Astrocyte (in vitro differentiated cells and primary cell): ENCODE measurements around the gene CAMK2D. TPM values are rescaled to one million over a fixed set of nuclear protein-coding genes. Genes with fewer than 3 reads are reported as not detected.

ENCODE experiments used
- DNase-seq: peaks from one replicate; pipeline ENCODE4 v3.0.0-alpha.2; 2010; ENCODE audit warnings: low read depth
- FAIRE-seq: peaks from 2 replicates; lab custom pipeline; 2011; peaks lifted over from hg19 to GRCh38; lab: Jason Lieb, UNC
- H2AFZ ChIP-seq: 2 replicates; pipeline ENCODE4 v1.6.0; 2012; ENCODE audit warnings: low read depth, low read length, inconsistent platforms
- H3K27ac ChIP-seq: 2 replicates; pipeline ENCODE4 v1.5.1; 2011; ENCODE audit warnings: low read depth, low read length, inconsistent platforms
- H3K27me3 ChIP-seq: 2 replicates; pipeline ENCODE4 v1.6.0; 2011; ENCODE audit warnings: low read length, inconsistent platforms; ENCODE audit not compliant: insufficient read depth
- H3K36me3 ChIP-seq: 2 replicates; pipeline ENCODE4 v1.5.1; 2011; ENCODE audit warnings: low read length, inconsistent platforms; ENCODE audit not compliant: insufficient read depth
- H3K4me1 ChIP-seq: 2 replicates; pipeline ENCODE4 v1.5.1; 2011; ENCODE audit warnings: low read length, inconsistent platforms; ENCODE audit not compliant: insufficient read depth
- H3K4me2 ChIP-seq: 2 replicates; pipeline ENCODE4 v1.6.0; 2012; ENCODE audit warnings: low read length, inconsistent platforms
- H3K4me3 ChIP-seq: 2 replicates; pipeline ENCODE4 v1.5.1; 2011; ENCODE audit warnings: low read depth, mild to moderate bottlenecking, low read length, inconsistent platforms; ENCODE audit not compliant: insufficient read depth
- H3K79me2 ChIP-seq: 2 replicates; pipeline ENCODE4 v1.6.0; 2012; ENCODE audit warnings: mild to moderate bottlenecking, low read length, inconsistent platforms; ENCODE audit not compliant: insufficient read depth
- H3K9ac ChIP-seq: 2 replicates; pipeline ENCODE4 v1.6.0; 2012; ENCODE audit warnings: mild to moderate bottlenecking, low read length, inconsistent platforms
- H3K9me3 ChIP-seq: 2 replicates; pipeline ENCODE4 v1.5.1; 2012; ENCODE audit warnings: low read depth, mild to moderate bottlenecking, low read length, inconsistent platforms; ENCODE audit not compliant: insufficient read depth
- H4K20me1 ChIP-seq: 2 replicates; pipeline ENCODE4 v1.6.0; 2012; ENCODE audit warnings: low read length, inconsistent platforms; ENCODE audit not compliant: insufficient read depth
- H3K27ac Mint-ChIP-seq: one replicate; pipeline ENCODE4 v1.8.0; 2021; ENCODE audit warnings: mild to moderate bottlenecking, mixed read lengths; ENCODE audit not compliant: unreplicated experiment
- H3K27me3 Mint-ChIP-seq: one replicate; pipeline ENCODE4 v1.8.0; 2021; ENCODE audit warnings: low read depth, mixed read lengths; ENCODE audit not compliant: unreplicated experiment
- H3K36me3 Mint-ChIP-seq: one replicate; pipeline ENCODE4 v1.8.0; 2021; ENCODE audit warnings: low read depth, mixed read lengths; ENCODE audit not compliant: unreplicated experiment
- H3K4me1 Mint-ChIP-seq: one replicate; pipeline ENCODE4 v1.8.0; 2021; ENCODE audit warnings: low read depth, mixed read lengths; ENCODE audit not compliant: unreplicated experiment
- H3K4me3 Mint-ChIP-seq: one replicate; pipeline ENCODE4 v1.8.0; 2021; ENCODE audit warnings: mild to moderate bottlenecking, moderate library complexity, mixed read lengths; ENCODE audit not compliant: unreplicated experiment
- H3K9me3 Mint-ChIP-seq: one replicate; pipeline ENCODE4 v1.8.0; 2021; ENCODE audit warnings: mild to moderate bottlenecking, mixed read lengths; ENCODE audit not compliant: unreplicated experiment
- EZH2 ChIP-seq: IDR thresholded peaks from 2 replicates; pipeline ENCODE4 v1.6.1; 2012; ENCODE audit warnings: mild to moderate bottlenecking, low read length, inconsistent platforms; ENCODE audit not compliant: insufficient read depth
- total RNA-seq: library from RNA; stranded (reverse); gene quantifications from 2 replicates; pipeline ENCODE4 v1.2.1, GENCODE V29; 2021
- TF ChIP-seq, protein P1 (sequence below): IDR thresholded peaks from 2 replicates; pipeline ENCODE4 v1.5.1; 2011; ENCODE audit warnings: low read depth, mild to moderate bottlenecking, inconsistent platforms, low read length, moderate library complexity; ENCODE audit not compliant: insufficient read depth

CAMK2D gene
- total RNA-seq, 1 donor from 2014 or later, result 80.8 TPM

DNA sequence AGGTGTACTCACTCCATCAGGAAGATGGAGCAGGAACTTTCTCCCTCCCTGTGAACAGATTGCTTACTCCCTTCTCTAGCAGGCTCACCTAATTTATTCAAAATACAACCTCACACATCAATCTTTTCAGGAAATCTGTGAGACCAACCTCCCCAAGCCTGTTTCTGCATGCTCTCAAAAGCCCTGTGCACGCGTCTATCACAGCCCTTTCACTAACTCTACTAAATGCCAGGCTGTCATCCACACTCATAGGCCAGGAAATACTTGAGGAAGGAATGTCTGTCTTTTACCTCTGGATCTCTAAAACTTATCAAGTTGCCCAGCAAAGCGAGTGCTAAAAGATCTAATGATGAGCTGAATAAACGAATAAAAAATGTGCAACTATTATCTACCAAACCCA, 11.2 kb downstream of the CAMK2D start:
- no peak overlapping the region for H3K9ac ChIP-seq
- peaks cover 11% of the 10 kb centered on the region for H3K4me1 Mint-ChIP-seq
- H4K20me1 ChIP-seq, result peaks cover 7% of the 10 kb centered on the region
- H3K4me2 ChIP-seq, result no peak overlapping the region
- no peak for DNase-seq
- H3K36me3 Mint-ChIP-seq, result peaks cover 4% of the 10 kb centered on the region
- H3K79me2 ChIP-seq, result peaks cover 70% of the 10 kb centered on the region
- TF ChIP-seq, protein P1, sequence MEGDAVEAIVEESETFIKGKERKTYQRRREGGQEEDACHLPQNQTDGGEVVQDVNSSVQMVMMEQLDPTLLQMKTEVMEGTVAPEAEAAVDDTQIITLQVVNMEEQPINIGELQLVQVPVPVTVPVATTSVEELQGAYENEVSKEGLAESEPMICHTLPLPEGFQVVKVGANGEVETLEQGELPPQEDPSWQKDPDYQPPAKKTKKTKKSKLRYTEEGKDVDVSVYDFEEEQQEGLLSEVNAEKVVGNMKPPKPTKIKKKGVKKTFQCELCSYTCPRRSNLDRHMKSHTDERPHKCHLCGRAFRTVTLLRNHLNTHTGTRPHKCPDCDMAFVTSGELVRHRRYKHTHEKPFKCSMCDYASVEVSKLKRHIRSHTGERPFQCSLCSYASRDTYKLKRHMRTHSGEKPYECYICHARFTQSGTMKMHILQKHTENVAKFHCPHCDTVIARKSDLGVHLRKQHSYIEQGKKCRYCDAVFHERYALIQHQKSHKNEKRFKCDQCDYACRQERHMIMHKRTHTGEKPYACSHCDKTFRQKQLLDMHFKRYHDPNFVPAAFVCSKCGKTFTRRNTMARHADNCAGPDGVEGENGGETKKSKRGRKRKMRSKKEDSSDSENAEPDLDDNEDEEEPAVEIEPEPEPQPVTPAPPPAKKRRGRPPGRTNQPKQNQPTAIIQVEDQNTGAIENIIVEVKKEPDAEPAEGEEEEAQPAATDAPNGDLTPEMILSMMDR, result no peak
- TF ChIP-seq EZH2, result no peak
- no peaks in the 10 kb centered on the region for H3K27me3 ChIP-seq
- H3K27ac ChIP-seq, result no peak overlapping the region
- H3K4me3 Mint-ChIP-seq, result no peak overlapping the region
- peaks cover 8% of the 10 kb centered on the region for H3K36me3 ChIP-seq
- no peak overlapping the region for H2AFZ ChIP-seq
- H3K9me3 Mint-ChIP-seq, result no peaks in the 10 kb centered on the region
- no peaks in the 10 kb centered on the region for H3K9me3 ChIP-seq
- no peak for FAIRE-seq
- no peaks in the 10 kb centered on the region for H3K27me3 Mint-ChIP-seq
- H3K27ac Mint-ChIP-seq, result no peak overlapping the region
- no peak overlapping the region for H3K4me3 ChIP-seq
- H3K4me1 ChIP-seq, result no peaks in the 10 kb centered on the region

DNA sequence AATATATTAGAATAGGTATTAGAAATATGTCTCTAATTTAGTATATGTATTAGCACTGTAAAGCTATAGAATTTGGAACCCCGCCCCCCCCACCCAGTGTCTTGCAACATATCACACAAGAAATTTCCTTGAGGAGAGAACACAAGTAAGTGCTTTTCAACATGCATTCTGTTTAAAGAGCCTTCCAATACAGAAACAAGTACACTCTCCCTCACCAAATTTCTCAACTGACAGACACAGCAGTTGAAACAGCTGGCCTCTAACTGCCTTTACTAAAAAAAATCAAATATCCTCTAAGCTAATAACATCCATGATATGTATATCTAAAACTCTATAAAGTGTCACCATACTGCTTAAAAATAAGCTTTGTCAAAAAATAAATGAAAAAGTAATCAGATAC, 12.4 kb downstream of the CAMK2D start:
- H3K27me3 ChIP-seq, result no peaks in the 10 kb centered on the region
- Mint-ChIP-seq H3K9me3 (no peaks in the 10 kb centered on the region), H3K27ac (no peak overlapping the region), H3K36me3 (peaks cover 4% of the 10 kb centered on the region), H3K27me3 (no peaks in the 10 kb centered on the region), H3K4me1 (peaks cover 11% of the 10 kb centered on the region), H3K4me3 (no peak overlapping the region)
- DNase-seq (no peak), FAIRE-seq (no peak)
- H3K9me3 ChIP-seq, result no peaks in the 10 kb centered on the region
- H3K4me3 ChIP-seq, result no peak overlapping the region
- H3K4me1 ChIP-seq, result no peaks in the 10 kb centered on the region
- no peak overlapping the region for H3K4me2 ChIP-seq
- TF ChIP-seq, protein P1, result no peak
- TF ChIP-seq EZH2, result no peak
- no peak overlapping the region for H3K27ac ChIP-seq
- H3K79me2 ChIP-seq, result peaks cover 70% of the 10 kb centered on the region
- peaks cover 7% of the 10 kb centered on the region for H4K20me1 ChIP-seq
- peaks cover 8% of the 10 kb centered on the region for H3K36me3 ChIP-seq
- H3K9ac ChIP-seq, result no peak overlapping the region
- no peak overlapping the region for H2AFZ ChIP-seq

DNA sequence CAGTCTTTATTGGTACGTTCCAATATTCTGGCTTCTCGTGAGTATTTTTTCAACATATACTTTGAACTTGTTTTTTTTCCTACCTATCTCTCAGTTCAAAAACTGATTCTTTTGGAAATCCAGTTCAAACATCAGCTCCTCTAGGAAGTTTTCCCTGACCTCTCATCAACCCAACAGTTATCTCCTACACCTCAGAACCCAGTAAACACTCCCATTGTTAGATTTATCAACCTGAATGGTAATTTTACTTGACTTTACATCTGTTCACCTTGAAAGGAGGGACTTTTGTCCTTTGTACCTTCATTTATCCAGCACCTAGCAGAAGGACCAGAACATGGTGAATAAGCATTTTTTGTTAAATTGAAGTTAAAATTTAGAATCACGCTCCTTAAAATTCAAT, 13.6 kb downstream of the CAMK2D start:
- peaks cover 69% of the 10 kb centered on the region for H3K79me2 ChIP-seq
- Mint-ChIP-seq H3K27me3 (no peaks in the 10 kb centered on the region), H3K4me1 (peaks cover 10% of the 10 kb centered on the region), H3K27ac (no peak overlapping the region), H3K36me3 (peaks cover 4% of the 10 kb centered on the region), H3K4me3 (no peak overlapping the region), H3K9me3 (no peaks in the 10 kb centered on the region)
- no peak overlapping the region for H3K9ac ChIP-seq
- no peak overlapping the region for H3K27ac ChIP-seq
- no peaks in the 10 kb centered on the region for H3K27me3 ChIP-seq
- FAIRE-seq (no peak), DNase-seq (no peak)
- H4K20me1 ChIP-seq, result peaks cover 7% of the 10 kb centered on the region
- H2AFZ ChIP-seq, result no peak overlapping the region
- peaks cover 8% of the 10 kb centered on the region for H3K36me3 ChIP-seq
- H3K4me3 ChIP-seq, result no peak overlapping the region
- no peak overlapping the region for H3K4me2 ChIP-seq
- H3K4me1 ChIP-seq, result no peaks in the 10 kb centered on the region
- no peaks in the 10 kb centered on the region for H3K9me3 ChIP-seq
- TF ChIP-seq, protein P1, result no peak
- no peak for TF ChIP-seq EZH2
